Panc1 (cell line): ENCODE results near the gene R3HDM2. TPM values are rescaled to one million over a fixed set of nuclear protein-coding genes. Genes with fewer than 3 reads are reported as not detected.

Experiments
- ATAC-seq: fragments of 200-7000 bp; cut with Tn5 transposase; 2 replicates; pipeline ENCODE4 v1.9.1; 2020; ENCODE audit warnings: mild to moderate bottlenecking, moderate library complexity
- BruUV-seq: library from RNA; stranded (reverse); fragments of 400-500 nt; replicated peaks from 2 replicates; lab custom pipeline; 2021; lab: Mats Ljungman, UMichigan
- CTCF ChIA-PET: fragments of 300-600 bp; sonication (Branson Sonifier 250); formaldehyde crosslinking; loops from one replicate; lab custom pipeline; 2022; ENCODE audit warnings: antibody characterized with exemption; lab: Charles Lee
- POLR2A ChIA-PET: fragments of 300-600 bp; sonication (Branson Sonifier 250); formaldehyde crosslinking; loops from one replicate; lab custom pipeline; 2022; ENCODE audit warnings: antibody characterized with exemption; lab: Charles Lee
- DNase-seq: peaks from one replicate; pipeline ENCODE4 v3.0.0-alpha.2; 2010; ENCODE audit warnings: low read depth, low spot score
- H3K27ac ChIP-seq: 2 replicates; pipeline ENCODE4 v1.5.1; 2011; ENCODE audit warnings: mild to moderate bottlenecking, low read length, inconsistent platforms
- H3K27me3 ChIP-seq: fragments of 200-500 bp; sonication (Bioruptor generic); 2 replicates; pipeline ENCODE4 v1.6.0; 2014; ENCODE audit warnings: low read length, inconsistent platforms; ENCODE audit not compliant: control insufficient read depth, insufficient read depth
- H3K36me3 ChIP-seq: fragments of 200-500 bp; sonication (Bioruptor generic); 2 replicates; pipeline ENCODE4 v1.5.1; 2014; ENCODE audit warnings: inconsistent platforms, mild to moderate bottlenecking, low read length, moderate library complexity; ENCODE audit not compliant: control insufficient read depth, insufficient read depth
- H3K4me1 ChIP-seq: 2 replicates; pipeline ENCODE4 v1.5.1; 2011; ENCODE audit warnings: inconsistent platforms, mild to moderate bottlenecking, low read length, moderate library complexity; ENCODE audit not compliant: control insufficient read depth, insufficient read depth
- H3K4me3 ChIP-seq, 2 experiments: 2 replicates each; pipeline ENCODE4 v1.5.1; 2011 to 2012; ENCODE audit warnings: low read depth in 2 of 2, low read length in 2 of 2, mild to moderate bottlenecking in 2 of 2, inconsistent platforms in 1 of 2, moderate library complexity in 1 of 2
- H3K9me3 ChIP-seq: fragments of 200-500 bp; sonication (Bioruptor generic); 2 replicates; pipeline ENCODE4 v1.5.1; 2014; ENCODE audit warnings: low read depth, mild to moderate bottlenecking, inconsistent platforms, low read length, moderate library complexity; ENCODE audit not compliant: control insufficient read depth, insufficient read depth
- POLR2AphosphoS5 ChIP-seq: IDR thresholded peaks from 2 replicates; pipeline ENCODE4 v1.6.1; 2012; ENCODE audit warnings: mild to moderate bottlenecking, low read depth, low read length, moderate library complexity
- SIN3A ChIP-seq: IDR thresholded peaks from 2 replicates; pipeline ENCODE4 v1.6.1; 2012; ENCODE audit warnings: low read depth, mild to moderate bottlenecking, low read length, moderate library complexity, borderline replicate concordance; ENCODE audit not compliant: insufficient read depth
- TCF7L2 ChIP-seq: IDR thresholded peaks from 2 replicates; pipeline ENCODE4 v1.6.1; 2011; ENCODE audit warnings: mild to moderate bottlenecking, low read depth, low read length, inconsistent platforms
- in situ Hi-C: cut with HindIII; loops from 2 replicates; pipeline ENCODE4 v1.10.0; 2016; ENCODE audit warnings: low sequenced_read_pairs, low pct_unique_long_range_greater_than_20kb
- intact Hi-C: fragments of 100-400 bp; cut with micrococcal nuclease; formaldehyde crosslinking; loops from one replicate; pipeline ENCODE4 v1.10.0; 2022; ENCODE audit not compliant: unreplicated experiment
- total RNA-seq: library from RNA; stranded (reverse); gene quantifications from one replicate; pipeline ENCODE4 v1.2.1, GENCODE V29; 2021; ENCODE audit not compliant: unreplicated experiment
- TF ChIP-seq, protein P1 (sequence below): fragments of 450-650 bp; IDR thresholded peaks from 2 replicates; pipeline ENCODE4 v1.5.1; 2017; ENCODE audit warnings: mild to moderate bottlenecking
- TF ChIP-seq, protein P2 (sequence below), 2 experiments: IDR thresholded peaks; 2 replicates each; pipeline ENCODE4 v1.6.1; 2011 to 2012; ENCODE audit warnings: low read depth in 2 of 2, control low read depth in 1 of 2, low read length in 1 of 2, mild to moderate bottlenecking in 1 of 2, moderate library complexity in 1 of 2; ENCODE audit not compliant: insufficient read depth in 1 of 2

Gene R3HDM2
- total RNA-seq, 1 experiment from 2014 or later, result 56.5 TPM

DNA sequence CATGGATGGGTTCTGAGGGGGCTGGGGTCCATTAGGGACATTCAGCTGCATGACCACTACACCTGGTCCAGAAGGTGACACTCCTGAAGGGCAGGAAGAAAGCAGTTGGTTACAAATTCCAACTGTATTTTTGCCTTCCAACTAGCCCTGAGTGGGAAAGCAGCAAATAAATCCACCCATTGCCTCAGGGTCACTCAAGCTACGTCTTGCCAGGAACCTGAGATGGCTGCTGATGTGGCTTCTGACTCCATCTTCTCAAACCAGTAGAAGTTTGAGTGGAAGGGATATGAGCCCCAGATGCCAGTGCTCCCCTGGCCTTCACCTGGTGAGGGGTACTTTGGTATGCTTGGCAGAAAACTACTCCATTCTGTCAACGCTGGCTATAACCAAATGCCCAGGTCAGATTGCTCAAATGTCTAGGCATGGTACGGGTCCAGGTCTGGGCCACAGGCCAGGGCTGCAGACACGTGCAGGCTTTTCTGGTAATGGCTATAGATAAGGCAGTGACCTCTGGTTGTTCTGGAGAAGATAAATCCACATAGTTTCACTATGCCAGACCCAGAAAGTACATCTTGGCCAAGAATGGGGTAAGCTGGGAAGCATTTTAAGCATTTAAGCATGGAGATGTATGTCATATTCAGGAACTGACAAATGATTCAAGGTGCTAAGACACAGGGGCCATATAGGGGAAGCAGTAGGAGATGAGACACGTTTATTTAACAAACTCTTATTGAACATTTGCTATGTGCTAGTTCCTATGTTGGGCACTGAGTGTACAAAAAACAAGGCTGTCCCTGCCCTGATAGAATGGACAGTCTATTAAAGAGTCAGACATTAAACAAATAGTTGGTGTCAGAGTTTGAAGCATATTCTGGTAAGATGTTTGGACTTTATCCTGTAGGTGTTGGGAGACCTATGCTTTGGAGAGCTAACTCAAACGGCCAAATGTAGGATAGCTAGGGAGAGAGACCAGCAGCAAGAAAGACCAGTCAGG is 171.6 kb downstream of the R3HDM2 start:
- no peak for DNase-seq

DNA sequence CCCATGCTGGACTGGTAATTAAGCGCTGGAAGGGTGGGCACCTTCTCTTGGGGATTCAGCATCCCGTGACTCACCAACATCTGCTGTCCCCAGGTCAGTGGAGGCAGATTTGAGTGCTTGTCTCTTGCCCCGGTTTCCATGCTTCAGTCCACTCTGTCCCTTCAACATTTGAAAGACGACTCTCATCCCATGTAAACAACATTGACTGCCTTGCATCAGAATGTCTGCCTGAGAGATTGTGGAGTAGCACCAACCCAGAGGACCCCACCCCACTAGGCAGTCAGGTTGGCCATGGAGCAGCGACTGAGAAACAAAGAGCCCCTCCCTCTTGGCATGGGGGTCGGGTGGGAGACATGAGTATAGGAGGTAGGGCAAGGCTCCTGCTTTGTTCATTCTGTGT is 174.9 kb downstream of the R3HDM2 start:
- DNase-seq (no peak), ATAC-seq (no peak)
- Histone ChIP-seq H3K27ac (no peak overlapping the region), H3K36me3 (no peaks in the 10 kb centered on the region), H3K27me3 (no peaks in the 10 kb centered on the region), H3K9me3 (no peaks in the 10 kb centered on the region), H3K4me1 (no peaks in the 10 kb centered on the region), H3K4me3 (no peak overlapping the region)
- in situ Hi-C loops (no loop called here), intact Hi-C loops (no loop called here)
- ChIA-PET POLR2A (no interaction called here), CTCF (no interaction called here)
- no peak for TF ChIP-seq POLR2AphosphoS5
- BruUV-seq, result no TSS peak

More for the DNA sequence above, 171.6 kb downstream of the R3HDM2 start:
- H3K27ac ChIP-seq, result no peak overlapping the region
- intact Hi-C loops, result no loop called here
- no peaks in the 10 kb centered on the region for H3K27me3 ChIP-seq
- no TSS peak for BruUV-seq
- no peak for ATAC-seq
- H3K36me3 ChIP-seq, result no peaks in the 10 kb centered on the region
- ChIA-PET CTCF (no interaction called here), POLR2A (interaction anchor here (0.6 kb wide), 1 partner anchor 194 kb away, joined by 3 read pairs; no protein-coding TSS in a partner anchor)
- in situ Hi-C loops, result no loop called here
- no peak overlapping the region for H3K4me3 ChIP-seq
- no peaks in the 10 kb centered on the region for H3K4me1 ChIP-seq
- no peak for TF ChIP-seq POLR2AphosphoS5
- no peak for TF ChIP-seq TCF7L2
- TF ChIP-seq, protein P1, sequence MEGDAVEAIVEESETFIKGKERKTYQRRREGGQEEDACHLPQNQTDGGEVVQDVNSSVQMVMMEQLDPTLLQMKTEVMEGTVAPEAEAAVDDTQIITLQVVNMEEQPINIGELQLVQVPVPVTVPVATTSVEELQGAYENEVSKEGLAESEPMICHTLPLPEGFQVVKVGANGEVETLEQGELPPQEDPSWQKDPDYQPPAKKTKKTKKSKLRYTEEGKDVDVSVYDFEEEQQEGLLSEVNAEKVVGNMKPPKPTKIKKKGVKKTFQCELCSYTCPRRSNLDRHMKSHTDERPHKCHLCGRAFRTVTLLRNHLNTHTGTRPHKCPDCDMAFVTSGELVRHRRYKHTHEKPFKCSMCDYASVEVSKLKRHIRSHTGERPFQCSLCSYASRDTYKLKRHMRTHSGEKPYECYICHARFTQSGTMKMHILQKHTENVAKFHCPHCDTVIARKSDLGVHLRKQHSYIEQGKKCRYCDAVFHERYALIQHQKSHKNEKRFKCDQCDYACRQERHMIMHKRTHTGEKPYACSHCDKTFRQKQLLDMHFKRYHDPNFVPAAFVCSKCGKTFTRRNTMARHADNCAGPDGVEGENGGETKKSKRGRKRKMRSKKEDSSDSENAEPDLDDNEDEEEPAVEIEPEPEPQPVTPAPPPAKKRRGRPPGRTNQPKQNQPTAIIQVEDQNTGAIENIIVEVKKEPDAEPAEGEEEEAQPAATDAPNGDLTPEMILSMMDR, result no peak
- no peak for TF ChIP-seq SIN3A
- TF ChIP-seq, protein P2, sequence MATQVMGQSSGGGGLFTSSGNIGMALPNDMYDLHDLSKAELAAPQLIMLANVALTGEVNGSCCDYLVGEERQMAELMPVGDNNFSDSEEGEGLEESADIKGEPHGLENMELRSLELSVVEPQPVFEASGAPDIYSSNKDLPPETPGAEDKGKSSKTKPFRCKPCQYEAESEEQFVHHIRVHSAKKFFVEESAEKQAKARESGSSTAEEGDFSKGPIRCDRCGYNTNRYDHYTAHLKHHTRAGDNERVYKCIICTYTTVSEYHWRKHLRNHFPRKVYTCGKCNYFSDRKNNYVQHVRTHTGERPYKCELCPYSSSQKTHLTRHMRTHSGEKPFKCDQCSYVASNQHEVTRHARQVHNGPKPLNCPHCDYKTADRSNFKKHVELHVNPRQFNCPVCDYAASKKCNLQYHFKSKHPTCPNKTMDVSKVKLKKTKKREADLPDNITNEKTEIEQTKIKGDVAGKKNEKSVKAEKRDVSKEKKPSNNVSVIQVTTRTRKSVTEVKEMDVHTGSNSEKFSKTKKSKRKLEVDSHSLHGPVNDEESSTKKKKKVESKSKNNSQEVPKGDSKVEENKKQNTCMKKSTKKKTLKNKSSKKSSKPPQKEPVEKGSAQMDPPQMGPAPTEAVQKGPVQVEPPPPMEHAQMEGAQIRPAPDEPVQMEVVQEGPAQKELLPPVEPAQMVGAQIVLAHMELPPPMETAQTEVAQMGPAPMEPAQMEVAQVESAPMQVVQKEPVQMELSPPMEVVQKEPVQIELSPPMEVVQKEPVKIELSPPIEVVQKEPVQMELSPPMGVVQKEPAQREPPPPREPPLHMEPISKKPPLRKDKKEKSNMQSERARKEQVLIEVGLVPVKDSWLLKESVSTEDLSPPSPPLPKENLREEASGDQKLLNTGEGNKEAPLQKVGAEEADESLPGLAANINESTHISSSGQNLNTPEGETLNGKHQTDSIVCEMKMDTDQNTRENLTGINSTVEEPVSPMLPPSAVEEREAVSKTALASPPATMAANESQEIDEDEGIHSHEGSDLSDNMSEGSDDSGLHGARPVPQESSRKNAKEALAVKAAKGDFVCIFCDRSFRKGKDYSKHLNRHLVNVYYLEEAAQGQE (IDR thresholded peaks at IDR 0.05; ENCODE audit: insufficient read depth in 1 of 2, low read depth in 2 of 2, low read length in 1 of 2), result no peak
- no peaks in the 10 kb centered on the region for H3K9me3 ChIP-seq
